HG03469 (cell line): ENCODE measurements around the gene CCM2.

Experiments used
- ATAC-seq: cut with Tn5 transposase; IDR thresholded peaks from one replicate; pipeline ENCODE4 v1.9.1; 2021; ENCODE audit warnings: mild to moderate bottlenecking, moderate library complexity, moderate number of reproducible peaks; ENCODE audit not compliant: unreplicated experiment

The CCM2 gene

DNA sequence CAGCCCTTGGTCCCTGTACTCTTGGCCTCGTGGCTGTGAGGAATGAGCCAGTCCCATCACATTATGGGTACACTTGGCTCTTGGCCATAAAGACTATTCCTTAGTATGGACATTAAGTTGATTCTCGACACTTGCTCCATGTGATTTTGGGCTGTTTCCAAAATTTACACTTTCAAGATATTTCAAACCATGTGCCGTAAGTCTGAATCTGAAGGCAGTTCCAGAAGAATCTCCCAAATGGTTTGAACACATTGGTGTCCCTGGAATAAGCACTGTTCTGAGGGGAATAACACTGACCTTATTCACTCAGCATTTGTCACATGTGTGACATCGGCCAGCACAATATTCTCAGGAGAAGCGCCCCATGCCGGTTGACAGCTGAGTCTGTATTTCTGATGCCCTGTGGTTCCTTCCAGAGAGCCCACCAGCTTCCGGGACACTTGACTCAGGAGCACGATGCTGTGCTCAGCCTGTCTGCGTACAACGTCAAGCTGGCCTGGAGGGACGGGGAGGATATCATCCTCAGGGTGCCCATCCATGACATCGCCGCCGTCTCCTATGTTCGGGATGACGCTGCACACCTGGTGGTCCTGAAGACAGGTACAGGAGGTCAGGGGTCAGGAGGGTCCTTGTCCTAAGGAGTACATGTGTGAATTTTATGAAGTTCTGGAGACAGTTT lies 64.2 kb downstream of the CCM2 start:
- ATAC-seq = no peak

- no peak for ATAC-seq
These were observed 65.3 kb downstream of the CCM2 start for GRCh38 chr7:45065031-45065995.

DNA sequence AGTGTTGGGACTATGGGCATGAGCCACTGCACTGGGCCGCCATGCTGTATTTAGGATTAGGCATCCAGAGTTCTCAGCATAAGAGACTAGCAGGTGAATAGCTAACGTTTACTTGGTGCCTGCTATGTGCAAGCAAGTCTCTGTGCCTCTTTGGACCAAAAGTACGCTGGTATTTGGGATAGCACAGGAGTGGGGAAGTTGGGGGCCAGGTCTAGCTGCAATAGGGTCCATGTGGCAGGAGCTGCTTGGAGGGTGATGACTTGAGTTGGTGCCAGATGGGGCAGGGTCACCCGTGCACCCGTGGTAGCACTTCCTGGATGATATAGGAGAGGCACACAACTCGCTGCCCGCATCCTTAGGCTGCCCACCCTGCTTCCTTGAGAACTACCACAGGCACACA lies 66.4 kb downstream of the CCM2 start:
- ATAC-seq = no peak

GRCh38 chr7:45067582-45067981 lies 67.6 kb downstream of the CCM2 start:
- ATAC-seq = no peak

- ATAC-seq = no peak
These were observed 68.4 kb downstream of the CCM2 start for GRCh38 chr7:45068236-45069023.

- no peak for ATAC-seq
These were observed 69.6 kb downstream of the CCM2 start for GRCh38 chr7:45069444-45070253.

- ATAC-seq = no peak
These were observed 70.2 kb downstream of the CCM2 start for GRCh38 chr7:45070254-45070642.

GRCh38 chr7:45071528-45071927 lies 71.5 kb downstream of the CCM2 start:
- no peak for ATAC-seq

DNA sequence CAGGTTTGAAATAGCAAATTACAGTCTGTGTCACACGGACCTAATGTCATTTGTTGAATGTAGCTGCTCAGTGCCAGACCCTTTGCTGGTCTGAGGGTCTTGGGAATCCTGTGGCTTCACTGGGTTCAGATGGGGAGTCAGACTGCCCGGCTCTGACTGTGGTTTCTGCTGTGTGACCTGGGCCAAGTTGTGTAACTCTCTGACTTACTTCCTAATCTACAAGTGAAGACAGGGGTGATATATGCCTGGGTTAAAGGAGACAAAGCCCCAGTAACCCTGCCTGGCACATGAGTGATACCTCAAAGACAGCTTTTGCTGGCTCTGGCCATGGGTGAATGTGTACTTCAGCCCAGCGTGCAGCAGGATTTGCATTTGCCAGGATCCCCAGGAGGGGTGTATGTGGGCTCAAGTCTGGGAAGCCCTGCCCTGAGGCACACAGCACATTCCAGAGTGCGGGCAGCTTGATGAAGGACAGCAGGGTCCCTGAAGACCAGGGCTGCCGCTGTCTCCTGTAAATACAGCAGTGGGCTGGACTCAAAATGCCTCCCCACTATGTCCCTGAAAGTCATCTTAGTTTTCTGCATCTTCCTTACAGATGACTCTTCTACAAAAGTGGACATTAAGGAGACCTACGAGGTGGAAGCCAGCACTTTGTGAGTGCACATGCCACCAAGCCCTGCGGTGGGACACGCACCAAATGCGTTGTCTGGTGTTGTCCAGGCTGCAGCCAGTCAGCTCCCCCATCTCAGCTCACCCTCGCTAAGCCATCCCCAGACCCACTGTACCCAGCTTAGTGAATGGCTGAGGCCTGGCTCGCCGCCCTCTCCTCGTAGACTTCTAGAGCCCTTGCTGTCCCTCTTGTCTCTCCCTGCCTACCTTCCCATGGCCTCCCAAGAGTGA lies 72.4 kb downstream of the CCM2 start:
- no peak for ATAC-seq

GRCh38 chr7:45073031-45073785 lies 73.2 kb downstream of the CCM2 start:
- no peak for ATAC-seq

DNA sequence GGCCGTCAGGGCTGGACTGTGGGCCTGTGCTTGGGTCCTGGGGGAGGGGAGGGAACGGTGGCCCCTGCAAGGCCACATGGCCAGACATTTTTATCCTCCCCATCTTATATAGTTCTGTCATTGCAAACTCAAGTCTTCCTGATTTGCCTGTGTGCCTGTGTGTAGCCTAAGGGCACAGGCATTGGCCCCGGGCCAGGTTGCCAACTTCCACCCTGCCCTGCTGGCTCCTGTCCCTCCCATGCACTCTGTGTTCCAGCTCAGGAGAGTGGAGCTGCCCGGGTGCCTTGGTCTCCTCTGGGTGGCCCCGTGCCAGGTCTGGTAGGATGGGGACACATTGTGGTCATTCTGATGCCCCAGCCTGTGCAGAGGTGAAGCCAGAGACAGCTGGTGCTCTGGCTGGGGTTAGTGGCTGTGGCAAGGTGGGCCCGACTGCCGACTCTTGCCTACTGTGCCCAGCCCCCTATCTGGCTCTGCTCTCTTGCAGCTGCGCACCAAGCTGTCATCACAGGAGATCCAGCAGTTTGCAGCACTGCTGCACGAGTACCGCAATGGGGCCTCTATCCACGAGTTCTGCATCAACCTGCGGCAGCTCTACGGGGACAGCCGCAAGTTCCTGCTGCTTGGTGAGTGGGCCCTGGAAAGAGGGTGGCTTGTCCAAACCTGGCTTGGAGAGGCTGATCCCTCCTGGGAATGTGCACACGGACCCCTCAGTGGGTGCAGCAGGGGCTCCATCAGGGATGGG lies 74.0 kb downstream of the CCM2 start:
- no peak for ATAC-seq

- ATAC-seq = no peak
These were observed 74.7 kb downstream of the CCM2 start for GRCh38 chr7:45074528-45075354.

DNA sequence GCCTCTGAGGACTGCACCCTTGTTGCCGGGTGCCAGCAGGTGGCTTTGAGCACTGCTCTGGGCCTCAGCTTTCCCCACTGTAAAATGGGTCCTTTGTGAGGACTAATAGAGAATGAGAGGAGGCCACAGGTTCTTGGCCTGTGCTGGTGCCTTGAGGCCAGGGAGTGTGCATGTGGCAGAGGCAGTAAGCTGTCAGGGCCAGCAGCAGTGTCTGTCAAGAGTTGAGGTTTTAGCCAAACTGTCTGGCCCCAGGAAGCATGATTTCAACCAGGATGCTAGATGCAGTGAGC lies 75.3 kb downstream of the CCM2 start:
- ATAC-seq = no peak

DNA sequence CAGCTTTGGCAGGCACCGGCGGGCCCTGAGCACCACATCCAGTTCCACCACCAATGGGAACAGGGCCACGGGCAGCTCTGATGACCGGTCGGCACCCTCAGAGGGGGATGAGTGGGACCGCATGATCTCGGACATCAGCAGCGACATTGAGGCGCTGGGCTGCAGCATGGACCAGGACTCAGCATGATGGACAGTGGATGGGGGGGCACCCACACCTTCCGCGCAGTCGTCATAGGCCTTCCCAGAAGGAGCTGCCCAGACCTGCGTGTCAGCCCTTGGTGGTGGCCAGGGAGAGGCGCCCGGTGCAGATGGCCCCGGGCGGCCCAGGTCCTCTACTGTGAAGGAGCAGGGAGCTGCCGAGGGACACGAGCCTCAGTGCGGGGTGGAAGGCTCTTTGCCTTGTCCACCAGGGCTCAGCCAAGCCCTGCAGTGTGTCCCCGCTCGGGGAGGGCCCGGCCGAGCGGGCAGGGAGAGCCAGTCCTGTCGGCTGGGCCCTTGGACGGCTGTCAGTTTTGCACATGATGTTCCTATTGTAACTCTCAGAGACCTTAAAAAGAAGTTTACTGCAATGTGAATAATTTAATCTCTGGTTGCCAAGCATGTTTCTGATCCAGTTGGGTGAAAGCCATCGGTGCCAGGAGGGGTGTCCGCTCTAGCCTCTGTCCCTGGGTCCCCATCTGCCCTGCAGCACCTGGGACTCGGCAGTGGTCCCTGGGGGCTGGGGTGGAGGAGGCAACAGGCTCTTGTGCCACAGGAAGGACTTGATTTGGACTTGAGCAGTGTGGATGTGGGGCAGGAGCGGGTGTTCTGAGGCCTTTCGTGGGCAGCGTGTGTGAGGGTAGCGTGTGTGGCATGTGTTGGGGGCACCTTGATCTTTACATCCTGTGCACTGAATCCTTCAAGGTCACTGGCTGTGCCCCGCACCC lies 76.1 kb downstream of the CCM2 start:
- ATAC-seq = no peak

DNA sequence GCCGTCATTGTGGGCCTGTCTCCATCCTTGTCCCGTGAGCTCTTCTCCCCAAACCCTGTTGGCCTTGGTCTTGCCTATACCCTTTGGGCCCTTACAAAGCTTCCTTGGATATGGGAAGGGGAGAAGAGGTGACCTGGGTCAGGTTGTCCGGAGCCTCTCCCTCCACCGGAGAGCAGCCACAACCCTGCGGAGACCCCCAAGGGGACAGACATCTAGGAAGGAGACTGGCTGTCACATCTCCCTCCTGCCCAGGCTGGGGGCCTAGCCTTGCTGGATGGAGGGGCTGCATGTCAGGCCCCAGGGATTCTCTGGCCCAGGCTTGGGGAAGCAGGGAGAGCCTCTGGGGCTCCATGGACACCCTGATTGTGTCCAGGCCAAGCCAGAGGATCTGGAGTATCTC lies 76.9 kb downstream of the CCM2 start:
- ATAC-seq = no peak

DNA sequence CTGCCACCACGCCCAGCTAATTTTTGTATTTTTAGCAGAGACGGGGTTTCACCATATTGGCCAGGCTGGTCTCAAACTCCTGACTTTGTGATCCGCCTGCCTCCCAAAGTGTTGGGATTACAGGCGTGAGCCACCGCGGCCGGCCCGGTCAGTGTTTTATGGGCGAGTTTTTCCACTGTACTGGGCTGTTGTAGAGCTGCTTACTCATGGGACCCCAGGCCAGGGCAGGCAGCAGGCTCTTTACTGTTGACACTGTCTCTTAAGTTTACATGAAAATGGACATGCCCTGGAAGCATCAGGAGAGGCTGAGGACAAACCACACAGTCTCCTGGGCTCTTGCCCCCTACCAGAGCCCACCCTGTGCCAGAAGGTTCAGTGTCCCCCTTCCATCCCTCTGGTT lies 77.6 kb downstream of the CCM2 start:
- ATAC-seq = no peak
